ENCODE data around the gene TNNT3.

TNNT3 gene

GRCh38 chr11:1932681-1933080 lies 13.2 kb downstream of the TNNT3 start:
- no peaks in the 10 kb centered on the region for H4K20me1 ChIP-seq (ENCODE audit: control insufficient read depth, insufficient read depth, low read depth, low read length)
- H3K27ac ChIP-seq (ENCODE audit: low read depth, low read length), result no peak overlapping the region
- no peak overlapping the region for H3K4me2 ChIP-seq (ENCODE audit: low read length)
- H3K27me3 ChIP-seq (ENCODE audit: control insufficient read depth, low read length), result no peaks in the 10 kb centered on the region
- no peaks in the 10 kb centered on the region for H3K9me2 ChIP-seq (replicated peaks; ENCODE audit: control insufficient read depth, low read length)
- no peaks in the 10 kb centered on the region for H3F3A ChIP-seq (ENCODE audit: control insufficient read depth, insufficient read depth)
- no peak overlapping the region for H3K4me3 ChIP-seq (ENCODE audit: low read length)
- H3K4me1 ChIP-seq (ENCODE audit: control insufficient read depth, low read length), result no peaks in the 10 kb centered on the region
- H3K36me3 ChIP-seq (ENCODE audit: control insufficient read depth, low read length), result no peaks in the 10 kb centered on the region
- TF ChIP-seq CTCF (IDR thresholded peaks at IDR 0.05; ENCODE audit: low read depth, low read length, poor library complexity, severe bottlenecking) (no peak), EZH2phosphoT487 (IDR thresholded peaks at IDR 0.05; ENCODE audit: borderline replicate concordance, low read length) (no peak)
- no peaks in the 10 kb centered on the region for H3K9me3 ChIP-seq (ENCODE audit: control insufficient read depth, insufficient read depth, low read length)
- no peaks in the 10 kb centered on the region for H3K79me2 ChIP-seq (ENCODE audit: control insufficient read depth, low read length)

- Histone ChIP-seq H3K27ac (ENCODE audit: low read depth, low read length) (no peak overlapping the region), H3K4me2 (ENCODE audit: low read length) (no peak overlapping the region), H3K27me3 (ENCODE audit: control insufficient read depth, low read length) (no peaks in the 10 kb centered on the region), H3K4me3 (ENCODE audit: low read length) (no peak overlapping the region), H3K9me2 (replicated peaks; ENCODE audit: control insufficient read depth, low read length) (no peaks in the 10 kb centered on the region), H3K36me3 (ENCODE audit: control insufficient read depth, low read length) (no peaks in the 10 kb centered on the region), H3K4me1 (ENCODE audit: control insufficient read depth, low read length) (no peaks in the 10 kb centered on the region), H3K79me2 (ENCODE audit: control insufficient read depth, low read length) (no peaks in the 10 kb centered on the region), H4K20me1 (ENCODE audit: control insufficient read depth, insufficient read depth, low read depth, low read length) (no peaks in the 10 kb centered on the region), H3F3A (ENCODE audit: control insufficient read depth, insufficient read depth) (no peaks in the 10 kb centered on the region), H3K9me3 (ENCODE audit: control insufficient read depth, insufficient read depth, low read length) (no peaks in the 10 kb centered on the region)
- TF ChIP-seq EZH2phosphoT487 (IDR thresholded peaks at IDR 0.05; ENCODE audit: borderline replicate concordance, low read length) (no peak), CTCF (IDR thresholded peaks at IDR 0.05; ENCODE audit: low read depth, low read length, poor library complexity, severe bottlenecking) (no peak)
Observed at GRCh38 chr11:1933416-1934334, 14.2 kb downstream of the TNNT3 start.

- Histone ChIP-seq H4K20me1 (ENCODE audit: control insufficient read depth, insufficient read depth, low read depth, low read length) (no peaks in the 10 kb centered on the region), H3K9me2 (replicated peaks; ENCODE audit: control insufficient read depth, low read length) (no peaks in the 10 kb centered on the region), H3K9me3 (ENCODE audit: control insufficient read depth, insufficient read depth, low read length) (no peaks in the 10 kb centered on the region), H3K4me3 (ENCODE audit: low read length) (no peak overlapping the region), H3K36me3 (ENCODE audit: control insufficient read depth, low read length) (no peaks in the 10 kb centered on the region), H3F3A (ENCODE audit: control insufficient read depth, insufficient read depth) (no peaks in the 10 kb centered on the region), H3K4me2 (ENCODE audit: low read length) (no peak overlapping the region), H3K27ac (ENCODE audit: low read depth, low read length) (no peak overlapping the region), H3K79me2 (ENCODE audit: control insufficient read depth, low read length) (no peaks in the 10 kb centered on the region), H3K27me3 (ENCODE audit: control insufficient read depth, low read length) (no peaks in the 10 kb centered on the region), H3K4me1 (ENCODE audit: control insufficient read depth, low read length) (no peaks in the 10 kb centered on the region)
- TF ChIP-seq EZH2phosphoT487 (IDR thresholded peaks at IDR 0.05; ENCODE audit: borderline replicate concordance, low read length) (no peak), CTCF (IDR thresholded peaks at IDR 0.05; ENCODE audit: low read depth, low read length, poor library complexity, severe bottlenecking) (no peak)
Observed at GRCh38 chr11:1934335-1935155, 15.0 kb downstream of the TNNT3 start.
